ENCODE data around the gene SUGCT.

The SUGCT gene

DNA sequence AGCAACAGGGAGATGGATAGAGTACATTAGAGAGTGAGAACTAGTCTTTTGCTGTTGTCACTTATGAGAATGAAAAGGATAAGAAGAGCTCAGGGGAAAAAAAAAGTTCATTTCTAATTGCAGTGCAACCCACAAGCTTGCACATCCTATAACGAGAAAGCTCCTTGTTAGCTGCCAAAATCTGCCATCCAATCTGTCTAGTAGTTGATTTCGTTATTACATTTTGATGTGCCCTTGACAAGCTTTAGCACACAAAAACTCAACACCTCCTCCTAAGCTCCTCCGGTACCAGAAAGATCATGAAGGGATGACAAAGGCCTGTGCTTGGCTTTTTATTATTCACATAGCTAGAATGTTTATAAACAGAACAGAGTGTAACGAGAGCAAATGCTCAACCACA, 519.4 kb downstream of the SUGCT start:
- TF ChIP-seq POLR2AphosphoS5 (IDR thresholded peaks at IDR 0.05; ENCODE audit: low read depth, low read length) (no peak), FOXP2 (optimal IDR thresholded peaks at IDR 0.05; ENCODE audit: borderline replicate concordance, extremely low read depth, extremely low read length, insufficient read depth) (no peak), SIN3A (IDR thresholded peaks at IDR 0.05; ENCODE audit: borderline replicate concordance, insufficient read depth, low read length) (no peak), TAF1 (IDR thresholded peaks at IDR 0.05; ENCODE audit: borderline replicate concordance, insufficient read depth, low read length) (no peak)
- TF ChIP-seq, protein P1, sequence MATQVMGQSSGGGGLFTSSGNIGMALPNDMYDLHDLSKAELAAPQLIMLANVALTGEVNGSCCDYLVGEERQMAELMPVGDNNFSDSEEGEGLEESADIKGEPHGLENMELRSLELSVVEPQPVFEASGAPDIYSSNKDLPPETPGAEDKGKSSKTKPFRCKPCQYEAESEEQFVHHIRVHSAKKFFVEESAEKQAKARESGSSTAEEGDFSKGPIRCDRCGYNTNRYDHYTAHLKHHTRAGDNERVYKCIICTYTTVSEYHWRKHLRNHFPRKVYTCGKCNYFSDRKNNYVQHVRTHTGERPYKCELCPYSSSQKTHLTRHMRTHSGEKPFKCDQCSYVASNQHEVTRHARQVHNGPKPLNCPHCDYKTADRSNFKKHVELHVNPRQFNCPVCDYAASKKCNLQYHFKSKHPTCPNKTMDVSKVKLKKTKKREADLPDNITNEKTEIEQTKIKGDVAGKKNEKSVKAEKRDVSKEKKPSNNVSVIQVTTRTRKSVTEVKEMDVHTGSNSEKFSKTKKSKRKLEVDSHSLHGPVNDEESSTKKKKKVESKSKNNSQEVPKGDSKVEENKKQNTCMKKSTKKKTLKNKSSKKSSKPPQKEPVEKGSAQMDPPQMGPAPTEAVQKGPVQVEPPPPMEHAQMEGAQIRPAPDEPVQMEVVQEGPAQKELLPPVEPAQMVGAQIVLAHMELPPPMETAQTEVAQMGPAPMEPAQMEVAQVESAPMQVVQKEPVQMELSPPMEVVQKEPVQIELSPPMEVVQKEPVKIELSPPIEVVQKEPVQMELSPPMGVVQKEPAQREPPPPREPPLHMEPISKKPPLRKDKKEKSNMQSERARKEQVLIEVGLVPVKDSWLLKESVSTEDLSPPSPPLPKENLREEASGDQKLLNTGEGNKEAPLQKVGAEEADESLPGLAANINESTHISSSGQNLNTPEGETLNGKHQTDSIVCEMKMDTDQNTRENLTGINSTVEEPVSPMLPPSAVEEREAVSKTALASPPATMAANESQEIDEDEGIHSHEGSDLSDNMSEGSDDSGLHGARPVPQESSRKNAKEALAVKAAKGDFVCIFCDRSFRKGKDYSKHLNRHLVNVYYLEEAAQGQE (IDR thresholded peaks at IDR 0.05; ENCODE audit: insufficient read depth in 1 of 2, low read depth in 2 of 2, low read length in 2 of 2): no peak

DNA sequence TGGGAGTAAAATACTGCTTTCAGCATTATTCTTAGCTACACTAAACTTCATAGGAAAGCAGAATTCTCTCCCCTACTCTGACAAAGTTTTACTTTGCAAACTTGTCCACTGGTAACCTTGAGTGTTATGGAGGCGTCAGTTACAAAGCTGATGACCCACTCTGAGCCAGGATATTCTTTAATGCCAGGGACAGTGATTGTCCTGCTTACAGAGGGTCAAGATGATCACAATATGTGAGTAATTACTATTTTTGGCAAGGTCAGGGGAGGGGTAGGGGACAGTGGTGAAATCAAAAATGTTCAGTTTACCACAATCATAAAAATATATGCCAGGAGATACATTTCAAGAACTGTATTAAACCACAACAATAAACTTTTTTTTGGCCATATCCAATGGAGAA, 520.6 kb downstream of the SUGCT start:
- TF ChIP-seq TAF1 (IDR thresholded peaks at IDR 0.05; ENCODE audit: borderline replicate concordance, insufficient read depth, low read length) (no peak), POLR2AphosphoS5 (IDR thresholded peaks at IDR 0.05; ENCODE audit: low read depth, low read length) (no peak)

- TF ChIP-seq, protein P1 (IDR thresholded peaks at IDR 0.05; ENCODE audit: insufficient read depth in 1 of 2, low read depth in 2 of 2, low read length in 2 of 2): no peak
- TF ChIP-seq POLR2AphosphoS5 (IDR thresholded peaks at IDR 0.05; ENCODE audit: low read depth, low read length): no peak
- TF ChIP-seq SIN3A (IDR thresholded peaks at IDR 0.05; ENCODE audit: borderline replicate concordance, insufficient read depth, low read length): no peak
- no peak for TF ChIP-seq TAF1 (IDR thresholded peaks at IDR 0.05; ENCODE audit: borderline replicate concordance, insufficient read depth, low read length)
- TF ChIP-seq FOXP2 (optimal IDR thresholded peaks at IDR 0.05; ENCODE audit: borderline replicate concordance, extremely low read depth, extremely low read length, insufficient read depth): no peak
These were observed 521.5 kb downstream of the SUGCT start for GRCh38 chr7:40656349-40656748.

- TF ChIP-seq SIN3A (IDR thresholded peaks at IDR 0.05; ENCODE audit: borderline replicate concordance, insufficient read depth, low read length): no peak
- TF ChIP-seq FOXP2 (optimal IDR thresholded peaks at IDR 0.05; ENCODE audit: borderline replicate concordance, extremely low read depth, extremely low read length, insufficient read depth): no peak
- no peak for TF ChIP-seq TAF1 (IDR thresholded peaks at IDR 0.05; ENCODE audit: borderline replicate concordance, insufficient read depth, low read length)
- TF ChIP-seq, protein P1 (IDR thresholded peaks at IDR 0.05; ENCODE audit: insufficient read depth in 1 of 2, low read depth in 2 of 2, low read length in 2 of 2): no peak
- TF ChIP-seq POLR2AphosphoS5 (IDR thresholded peaks at IDR 0.05; ENCODE audit: low read depth, low read length): no peak
These were observed 523.9 kb downstream of the SUGCT start for GRCh38 chr7:40658729-40659128.

GRCh38 chr7:40659231-40659630, 524.4 kb downstream of the SUGCT start:
- TF ChIP-seq, protein P1 (IDR thresholded peaks at IDR 0.05; ENCODE audit: insufficient read depth in 1 of 2, low read depth in 2 of 2, low read length in 2 of 2): no peak
- TF ChIP-seq TAF1 (IDR thresholded peaks at IDR 0.05; ENCODE audit: borderline replicate concordance, insufficient read depth, low read length): no peak
- no peak for TF ChIP-seq SIN3A (IDR thresholded peaks at IDR 0.05; ENCODE audit: borderline replicate concordance, insufficient read depth, low read length)
